Neuronal stem cell (in vitro differentiated cells): ENCODE measurements around the gene ADCY6.

ENCODE experiments used
- DNase-seq: peaks from one replicate; pipeline ENCODE4 v3.0.0-alpha.2; 2013; ENCODE audit warnings: low spot score
- H2AFZ ChIP-seq: one replicate; pipeline ENCODE4 v1.6.1; 2013; ENCODE audit warnings: mild to moderate bottlenecking, low read length, inconsistent platforms
- H2AK5ac ChIP-seq: 2 replicates; pipeline ENCODE4 v1.6.1; 2013; ENCODE audit warnings: low read depth, mild to moderate bottlenecking, inconsistent platforms, low read length, moderate library complexity, mixed read lengths
- H2BK120ac ChIP-seq: 2 replicates; pipeline ENCODE4 v1.6.1; 2013; ENCODE audit warnings: low read depth, mild to moderate bottlenecking, inconsistent platforms, low read length, moderate library complexity, mixed read lengths
- H2BK12ac ChIP-seq: one replicate; pipeline ENCODE4 v1.6.1; 2013; ENCODE audit warnings: low read length, inconsistent platforms
- H2BK15ac ChIP-seq: 2 replicates; pipeline ENCODE4 v1.6.1; 2013; ENCODE audit warnings: mild to moderate bottlenecking, low read length, inconsistent platforms, mixed read lengths
- H2BK5ac ChIP-seq: one replicate; pipeline ENCODE4 v1.6.1; 2013; ENCODE audit warnings: inconsistent platforms, mild to moderate bottlenecking, low read length, moderate library complexity
- H3K14ac ChIP-seq: one replicate; pipeline ENCODE4 v1.6.1; 2013; ENCODE audit warnings: low read length, inconsistent platforms
- H3K18ac ChIP-seq: 2 replicates; pipeline ENCODE4 v1.6.1; 2013; ENCODE audit warnings: low read length, inconsistent platforms
- H3K23ac ChIP-seq: 2 replicates; pipeline ENCODE4 v1.6.1; 2013; ENCODE audit warnings: low read depth, mild to moderate bottlenecking, mixed read lengths, low read length, inconsistent platforms; ENCODE audit not compliant: poor library complexity
- H3K27ac ChIP-seq: replicated peaks from 3 replicates; pipeline ENCODE4 v1.5.1; 2013; ENCODE audit warnings: low read length, inconsistent platforms
- H3K27me3 ChIP-seq, 3 experiments: 2 replicates each; pipeline ENCODE4 v1.6.1; 2013; ENCODE audit warnings: low read length in 3 of 3, mild to moderate bottlenecking in 2 of 3, inconsistent platforms in 1 of 3, low read depth in 1 of 3, mixed read lengths in 1 of 3, moderate library complexity in 1 of 3; ENCODE audit not compliant: control insufficient read depth in 3 of 3, insufficient read depth in 3 of 3
- H3K36me3 ChIP-seq, 2 donors: replicated peaks in 1 of 2; 2 replicates each; pipeline ENCODE4 v1.6.1; 2013; ENCODE audit warnings: low read length in 2 of 2; ENCODE audit not compliant: control insufficient read depth in 2 of 2, insufficient read depth in 2 of 2
- H3K4ac ChIP-seq: 2 replicates; pipeline ENCODE4 v1.6.1; 2013; ENCODE audit warnings: inconsistent platforms, mild to moderate bottlenecking, low read length, moderate library complexity
- H3K4me1 ChIP-seq, 2 donors: 1 replicate in 1 of 2; 2 replicates in 1 of 2; pipeline ENCODE4 v1.6.1; 2013; ENCODE audit warnings: low read length in 2 of 2, low read depth in 1 of 2; ENCODE audit not compliant: control insufficient read depth in 2 of 2, insufficient read depth in 1 of 2
- H3K4me2 ChIP-seq: one replicate; pipeline ENCODE4 v1.6.1; 2013; ENCODE audit warnings: mild to moderate bottlenecking, low read length, inconsistent platforms; ENCODE audit not compliant: insufficient read depth, poor library complexity, severe bottlenecking
- H3K4me3 ChIP-seq, 2 donors: 2 replicates each; pipeline ENCODE4 v1.5.1; 2013; ENCODE audit warnings: low read length in 2 of 2, mild to moderate bottlenecking in 2 of 2, inconsistent platforms in 1 of 2, moderate library complexity in 1 of 2
- H3K79me1 ChIP-seq: one replicate; pipeline ENCODE4 v1.6.1; 2013; ENCODE audit warnings: low read depth, mild to moderate bottlenecking, inconsistent platforms, low read length, moderate library complexity
- H3K9ac ChIP-seq: one replicate; pipeline ENCODE4 v1.6.1; 2013; ENCODE audit warnings: mild to moderate bottlenecking, low read depth, low read length, inconsistent platforms; ENCODE audit not compliant: poor library complexity
- H3K9me3 ChIP-seq, 2 donors: replicated peaks in 1 of 2; 2 replicates each; pipeline versions ENCODE3 to v1.6.1; 2013; ENCODE audit warnings: low read length in 2 of 2, mild to moderate bottlenecking in 2 of 2, inconsistent platforms in 1 of 2, low read depth in 1 of 2, mixed read lengths in 1 of 2, moderate library complexity in 1 of 2; ENCODE audit not compliant: control insufficient read depth in 2 of 2, insufficient read depth in 1 of 2
- H4K8ac ChIP-seq: one replicate; pipeline ENCODE4 v1.6.1; 2013; ENCODE audit warnings: low read depth, mild to moderate bottlenecking, inconsistent platforms, low read length, moderate library complexity
- H4K91ac ChIP-seq: one replicate; pipeline ENCODE4 v1.6.1; 2013; ENCODE audit warnings: low read length, low read depth, mild to moderate bottlenecking, inconsistent platforms; ENCODE audit not compliant: poor library complexity
- WGBS, 2 donors: extraction: QIAGEN DNeasy Blood & Tissue Kit; methylation state at CpG; one replicate each; pipeline ENCODE4 v1.1.7; 2013; ENCODE audit warnings: missing lambda C conversion rate in 2 of 2, mixed read lengths in 1 of 2; ENCODE audit not compliant: insufficient read length in 2 of 2, insufficient replicate concordance in 1 of 2; ENCODE audit errors: extremely low coverage in 2 of 2; 5-methylcytosine and 5-hydroxymethylcytosine counted together

Gene ADCY6

GRCh38 chr12:48782457-48783395 is 6.2 kb downstream of the ADCY6 start:
- Histone ChIP-seq H4K8ac (no peak overlapping the region), H3K18ac (no peak overlapping the region), H3K36me3 (peaks cover 27 to 37% of the 10 kb centered on the region in 2 donors), H3K4me3 (peak overlapping the region in 1 of 2 donors; percentile 51), H3K4me2 (no peak overlapping the region), H2BK120ac (no peak overlapping the region), H3K9me3 (no peaks in the 10 kb centered on the region), H2BK15ac (no peak overlapping the region), H3K9ac (no peak overlapping the region), H3K79me1 (peaks cover 16% of the 10 kb centered on the region), H3K23ac (peak overlapping the region; percentile 62), H2AK5ac (peak overlapping the region; percentile 13), H3K27me3 (no peaks in the 10 kb centered on the region), H3K14ac (peak overlapping the region; percentile 33), H4K91ac (no peak overlapping the region), H2AFZ (no peak overlapping the region), H2BK12ac (no peak overlapping the region), H3K4me1 (peaks cover 6 to 9% of the 10 kb centered on the region in 2 donors), H3K27ac (no peak overlapping the region), H3K4ac (no peak overlapping the region), H2BK5ac (peak overlapping the region; percentile 17)
- no CpG with 5 or more reads among the region's 63 CpGs for WGBS, 2 donors
- no peak for DNase-seq

- H3K27ac ChIP-seq: no peak overlapping the region
- H3K14ac ChIP-seq: no peak overlapping the region
- H3K18ac ChIP-seq: no peak overlapping the region
- H3K4ac ChIP-seq: no peak overlapping the region
- H3K36me3 ChIP-seq: peaks cover 34 to 46% of the 10 kb centered on the region in 2 donors
- H3K9ac ChIP-seq: no peak overlapping the region
- H3K79me1 ChIP-seq: peaks cover 12% of the 10 kb centered on the region
- H2BK5ac ChIP-seq: peak overlapping the region; percentile 17
- H2BK15ac ChIP-seq: no peak overlapping the region
- no peak overlapping the region for H4K8ac ChIP-seq
- H2BK120ac ChIP-seq: no peak overlapping the region
- H3K4me1 ChIP-seq: peaks cover 0 to under 1% of the 10 kb centered on the region in 2 donors
- no peak overlapping the region for H2AFZ ChIP-seq
- no peaks in the 10 kb centered on the region for H3K27me3 ChIP-seq
- H3K4me2 ChIP-seq: no peak overlapping the region
- H2AK5ac ChIP-seq: no peak overlapping the region
- no CpG with 5 or more reads among the region's 9 CpGs for WGBS, 2 donors
- H2BK12ac ChIP-seq: no peak overlapping the region
- H3K9me3 ChIP-seq: no peaks in the 10 kb centered on the region
- peak overlapping the region in 1 of 2 donors; percentile 51 for H3K4me3 ChIP-seq
- no peak overlapping the region for H4K91ac ChIP-seq
- no peak for DNase-seq
- peak overlapping the region; percentile 40 for H3K23ac ChIP-seq
Observed at GRCh38 chr12:48781750-48782456, 7.0 kb downstream of the ADCY6 start.

- Histone ChIP-seq H3K27ac (no peak overlapping the region), H3K4me3 (peak overlapping the region in 1 of 2 donors; percentile 18)
- WGBS, 2 donors: no CpG with 5 or more reads among the region's 11 CpGs
Observed at GRCh38 chr12:48780381-48781025, 8.4 kb downstream of the ADCY6 start.

More at GRCh38 chr12:48780381-48781025, 8.4 kb downstream of the ADCY6 start:
- DNase-seq: no peak
- Histone ChIP-seq H3K23ac (peak overlapping the region; percentile 60), H2BK15ac (no peak overlapping the region), H2BK12ac (no peak overlapping the region), H3K9ac (peak overlapping the region; percentile 12), H2BK120ac (no peak overlapping the region), H2BK5ac (peak overlapping the region; percentile 11), H3K36me3 (peaks cover 42 to 59% of the 10 kb centered on the region in 2 donors), H3K27me3 (no peaks in the 10 kb centered on the region), H3K4ac (no peak overlapping the region), H3K9me3 (no peaks in the 10 kb centered on the region), H3K14ac (no peak overlapping the region), H3K4me2 (no peak overlapping the region), H3K18ac (no peak overlapping the region), H3K4me1 (no peaks in the 10 kb centered on the region), H4K8ac (no peak overlapping the region), H2AFZ (no peak overlapping the region), H2AK5ac (no peak overlapping the region), H4K91ac (no peak overlapping the region), H3K79me1 (peaks cover 9% of the 10 kb centered on the region)
